ENCODE measurements around the gene FAM216B.
"Not testable (repeated sequence)": the region's sequence is repeated elsewhere in the genome, so short reads cannot be mapped to it uniquely, and the experiment has no call there.

Gene FAM216B

GRCh38 chr13:42769650-42770049, 11.7 kb upstream of the FAM216B start:
- in situ Hi-C loops (cut with HindIII; ENCODE audit: low pct_ligation_motif_present, low pct_unique_long_range_greater_than_20kb, low sequenced_read_pairs), result no loop called here
- DNase-seq, result no peak

GRCh38 chr13:42776558-42776957, 4.8 kb upstream of the FAM216B start:
- in situ Hi-C loops (cut with HindIII; ENCODE audit: low pct_ligation_motif_present, low pct_unique_long_range_greater_than_20kb, low sequenced_read_pairs); DNase-seq: not testable (repeated sequence)

GRCh38 chr13:42777467-42777866, 3.9 kb upstream of the FAM216B start:
- no peak for DNase-seq
- in situ Hi-C loops (cut with HindIII; ENCODE audit: low pct_ligation_motif_present, low pct_unique_long_range_greater_than_20kb, low sequenced_read_pairs), result no loop called here

GRCh38 chr13:42780044-42780443, 1.3 kb upstream of the FAM216B start:
- no peak for DNase-seq
- in situ Hi-C loops (cut with HindIII; ENCODE audit: low pct_ligation_motif_present, low pct_unique_long_range_greater_than_20kb, low sequenced_read_pairs), result no loop called here

- in situ Hi-C loops (cut with HindIII; ENCODE audit: low pct_ligation_motif_present, low pct_unique_long_range_greater_than_20kb, low sequenced_read_pairs), result no loop called here
- no peak for DNase-seq
Measured at GRCh38 chr13:42786715-42787114, 5.3 kb downstream of the FAM216B start.

GRCh38 chr13:42788601-42789000, 7.2 kb downstream of the FAM216B start:
- no peak for DNase-seq
- in situ Hi-C loops (cut with HindIII; ENCODE audit: low pct_ligation_motif_present, low pct_unique_long_range_greater_than_20kb, low sequenced_read_pairs), result no loop called here

GRCh38 chr13:42792154-42792553, 10.8 kb downstream of the FAM216B start:
- no peak for DNase-seq
- in situ Hi-C loops (cut with HindIII; ENCODE audit: low pct_ligation_motif_present, low pct_unique_long_range_greater_than_20kb, low sequenced_read_pairs), result no loop called here

GRCh38 chr13:42794577-42795275, 13.3 kb downstream of the FAM216B start:
- no peak for DNase-seq
- in situ Hi-C loops (cut with HindIII; ENCODE audit: low pct_ligation_motif_present, low pct_unique_long_range_greater_than_20kb, low sequenced_read_pairs), result no loop called here

GRCh38 chr13:42795666-42796065, 14.3 kb downstream of the FAM216B start:
- in situ Hi-C loops (cut with HindIII; ENCODE audit: low pct_ligation_motif_present, low pct_unique_long_range_greater_than_20kb, low sequenced_read_pairs), result no loop called here
- no peak for DNase-seq

- no peak for DNase-seq
- in situ Hi-C loops (cut with HindIII; ENCODE audit: low pct_ligation_motif_present, low pct_unique_long_range_greater_than_20kb, low sequenced_read_pairs), result no loop called here
Measured at GRCh38 chr13:42796747-42797356, 15.5 kb downstream of the FAM216B start.

GRCh38 chr13:42798118-42798517, 16.7 kb downstream of the FAM216B start:
- in situ Hi-C loops (cut with HindIII; ENCODE audit: low pct_ligation_motif_present, low pct_unique_long_range_greater_than_20kb, low sequenced_read_pairs), result no loop called here
- DNase-seq, result no peak

GRCh38 chr13:42800109-42800643, 18.8 kb downstream of the FAM216B start:
- no peak for DNase-seq
- in situ Hi-C loops (cut with HindIII; ENCODE audit: low pct_ligation_motif_present, low pct_unique_long_range_greater_than_20kb, low sequenced_read_pairs), result no loop called here

- DNase-seq, result no peak
- in situ Hi-C loops (cut with HindIII; ENCODE audit: low pct_ligation_motif_present, low pct_unique_long_range_greater_than_20kb, low sequenced_read_pairs), result no loop called here
Measured at GRCh38 chr13:42803563-42804204, 22.3 kb downstream of the FAM216B start.

- in situ Hi-C loops (cut with HindIII; ENCODE audit: low pct_ligation_motif_present, low pct_unique_long_range_greater_than_20kb, low sequenced_read_pairs), result no loop called here
- DNase-seq, result no peak
Measured at GRCh38 chr13:42804244-42804874, 23.0 kb downstream of the FAM216B start.

- in situ Hi-C loops (cut with HindIII; ENCODE audit: low pct_ligation_motif_present, low pct_unique_long_range_greater_than_20kb, low sequenced_read_pairs), result no loop called here
- DNase-seq, result no peak
Measured at GRCh38 chr13:42807241-42807640, 25.9 kb downstream of the FAM216B start.

- DNase-seq, result no peak
- in situ Hi-C loops (cut with HindIII; ENCODE audit: low pct_ligation_motif_present, low pct_unique_long_range_greater_than_20kb, low sequenced_read_pairs), result no loop called here
Measured at GRCh38 chr13:42807866-42808265, 26.5 kb downstream of the FAM216B start.

- in situ Hi-C loops (cut with HindIII; ENCODE audit: low pct_ligation_motif_present, low pct_unique_long_range_greater_than_20kb, low sequenced_read_pairs), result no loop called here
- DNase-seq, result no peak
Measured at GRCh38 chr13:42808341-42808940, 27.1 kb downstream of the FAM216B start.

GRCh38 chr13:42812316-42812715, 30.9 kb downstream of the FAM216B start:
- in situ Hi-C loops (cut with HindIII; ENCODE audit: low pct_ligation_motif_present, low pct_unique_long_range_greater_than_20kb, low sequenced_read_pairs), result no loop called here
- DNase-seq, result no peak

- in situ Hi-C loops (cut with HindIII; ENCODE audit: low pct_ligation_motif_present, low pct_unique_long_range_greater_than_20kb, low sequenced_read_pairs), result no loop called here
- no peak for DNase-seq
Measured at GRCh38 chr13:42814868-42815267, 33.5 kb downstream of the FAM216B start.
